GM19438 (cell line): ENCODE results near the gene FHOD3.

ENCODE experiments used
- ATAC-seq: cut with Tn5 transposase; IDR thresholded peaks from one replicate; pipeline ENCODE4 v1.9.1; 2021; ENCODE audit warnings: low read depth; ENCODE audit not compliant: unreplicated experiment

FHOD3 gene

DNA sequence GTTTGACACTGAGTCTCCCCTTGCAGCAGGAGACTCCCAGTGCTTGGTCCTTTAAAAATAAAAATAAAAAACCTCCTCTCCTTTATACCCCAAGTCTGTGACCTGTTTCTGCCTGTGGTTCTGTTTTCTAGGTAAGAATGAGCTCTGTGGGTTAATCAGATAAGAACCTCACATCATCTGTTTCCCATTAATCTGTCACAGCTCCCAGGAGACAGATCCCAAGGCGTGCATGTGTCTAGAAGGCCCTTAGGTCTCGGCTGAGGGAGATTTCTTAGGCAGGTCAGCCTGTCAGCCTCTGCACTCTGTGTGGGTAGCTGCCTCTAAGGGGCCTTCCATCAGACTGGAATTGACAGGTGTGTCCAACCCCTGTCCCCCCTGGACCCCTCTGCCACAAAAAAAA, 80.7 kb downstream of the FHOD3 start:
- no peak for ATAC-seq

DNA sequence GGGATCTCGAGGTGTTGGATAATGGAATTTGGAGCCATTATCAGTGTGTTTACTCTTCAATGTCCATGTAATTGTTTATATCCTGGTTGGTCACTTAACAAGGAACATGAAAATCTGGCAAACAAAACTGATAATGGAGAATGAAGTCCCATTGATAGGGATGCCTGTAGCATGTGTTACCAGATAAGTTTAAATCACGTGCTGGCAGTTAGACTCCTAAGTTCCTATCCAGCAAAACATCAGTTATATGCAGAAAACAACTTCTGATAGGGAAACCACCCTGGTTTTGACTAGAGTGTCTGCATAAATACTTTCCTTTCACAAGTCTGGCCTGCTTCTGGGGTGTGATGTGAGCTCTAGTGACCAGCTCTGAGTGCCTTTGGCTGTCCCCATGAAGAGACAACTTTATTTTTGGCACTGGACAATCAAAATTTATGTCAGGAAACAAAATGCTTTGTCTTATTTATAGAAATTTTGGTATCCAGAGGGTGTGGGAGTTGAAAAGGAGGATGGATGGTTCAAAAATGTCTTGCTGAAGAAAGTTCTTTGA, 82.0 kb downstream of the FHOD3 start:
- no peak for ATAC-seq

DNA sequence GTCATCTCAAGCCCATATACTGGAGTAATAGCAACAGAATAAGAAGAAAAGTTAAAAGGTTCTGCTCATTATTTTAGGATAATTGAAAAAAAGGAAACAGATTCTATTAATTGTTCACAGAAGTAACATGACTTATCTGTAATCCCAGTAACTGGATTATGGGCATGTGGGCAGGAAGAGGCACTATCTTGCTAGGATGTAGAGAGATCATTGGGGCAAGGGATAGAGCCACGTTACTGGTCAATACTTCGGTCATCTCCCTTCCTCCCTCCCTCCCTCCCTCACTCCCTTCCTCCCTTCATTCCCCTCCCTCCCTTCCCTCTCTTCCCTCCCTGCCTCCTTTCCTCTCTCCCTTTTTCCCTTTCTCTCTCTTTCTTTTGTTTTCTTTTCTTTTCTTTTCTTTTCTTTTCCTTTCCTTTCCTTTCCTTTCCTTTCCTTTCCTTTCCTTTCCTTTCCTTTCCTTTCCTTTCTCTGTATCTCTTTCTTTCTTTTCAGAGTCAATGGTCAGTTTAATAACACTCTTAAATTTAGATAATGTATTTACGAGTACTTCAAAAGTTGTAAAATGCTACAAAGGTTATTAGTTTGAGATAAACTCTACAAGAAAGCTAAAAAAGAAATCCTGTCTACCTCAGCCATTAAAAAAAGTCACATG, 82.8 kb downstream of the FHOD3 start:
- ATAC-seq, result no peak

DNA sequence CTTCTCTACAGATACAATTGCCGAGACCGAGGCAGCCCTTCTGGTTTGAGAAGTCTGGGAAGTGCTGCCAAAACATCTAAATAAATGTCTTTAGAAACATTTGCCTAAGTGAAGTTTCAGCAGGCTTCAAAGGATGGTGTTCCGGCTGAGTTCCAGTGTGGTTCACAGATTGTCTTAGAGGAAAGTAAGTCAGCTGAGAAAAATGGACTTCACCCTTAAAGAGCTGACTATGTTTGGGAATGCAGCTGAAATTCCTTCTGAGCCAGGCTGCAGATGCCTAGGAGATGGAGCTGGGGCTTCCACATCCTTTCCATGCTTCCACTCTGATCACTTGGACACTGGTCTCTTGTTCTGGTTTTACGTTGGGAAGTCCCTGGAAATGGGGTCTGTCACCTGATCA, 83.6 kb downstream of the FHOD3 start:
- no peak for ATAC-seq

DNA sequence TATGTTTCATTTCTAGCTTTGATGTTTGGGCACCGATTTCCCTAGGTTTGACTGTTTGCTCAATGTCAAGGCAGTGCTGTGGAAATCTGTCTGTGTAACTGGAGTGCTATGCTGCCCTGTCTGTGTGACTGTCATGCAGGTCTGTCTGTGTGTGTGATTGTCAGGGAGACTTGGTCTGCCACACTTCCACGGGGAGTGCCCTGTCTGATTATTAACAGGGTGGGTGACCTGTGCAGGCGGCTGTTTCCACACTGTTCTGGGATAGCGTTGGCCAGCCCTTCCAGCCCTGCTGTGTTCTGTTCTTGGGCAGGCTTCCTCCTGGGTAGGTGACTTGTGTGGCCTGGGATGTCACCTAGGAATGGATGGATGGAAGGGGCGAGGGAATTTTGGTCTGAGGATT, 85.3 kb downstream of the FHOD3 start:
- no peak for ATAC-seq

GRCh38 chr18:36386150-36386920, 88.8 kb downstream of the FHOD3 start:
- ATAC-seq, result no peak

DNA sequence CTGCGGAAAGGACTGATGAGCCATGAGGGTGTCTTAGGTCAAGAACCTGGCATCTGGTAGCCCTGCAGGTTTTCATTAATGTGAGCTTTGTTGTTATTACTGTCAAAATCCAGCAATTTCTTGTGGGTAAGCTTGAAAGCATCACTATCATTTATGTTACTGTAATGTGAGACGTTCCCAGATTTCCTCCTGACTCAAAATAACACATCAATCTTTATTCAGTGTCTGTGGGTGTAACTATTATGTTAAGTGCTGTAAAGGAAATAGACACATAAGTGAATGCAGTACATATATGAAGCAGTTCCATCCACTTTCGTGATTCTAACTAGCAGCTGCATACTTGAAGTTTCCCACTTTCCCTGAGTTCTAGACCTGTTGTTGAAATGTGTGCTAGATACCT, 89.8 kb downstream of the FHOD3 start:
- ATAC-seq, result no peak

- ATAC-seq, result no peak
Measured at GRCh38 chr18:36388310-36388709, 90.8 kb downstream of the FHOD3 start.

DNA sequence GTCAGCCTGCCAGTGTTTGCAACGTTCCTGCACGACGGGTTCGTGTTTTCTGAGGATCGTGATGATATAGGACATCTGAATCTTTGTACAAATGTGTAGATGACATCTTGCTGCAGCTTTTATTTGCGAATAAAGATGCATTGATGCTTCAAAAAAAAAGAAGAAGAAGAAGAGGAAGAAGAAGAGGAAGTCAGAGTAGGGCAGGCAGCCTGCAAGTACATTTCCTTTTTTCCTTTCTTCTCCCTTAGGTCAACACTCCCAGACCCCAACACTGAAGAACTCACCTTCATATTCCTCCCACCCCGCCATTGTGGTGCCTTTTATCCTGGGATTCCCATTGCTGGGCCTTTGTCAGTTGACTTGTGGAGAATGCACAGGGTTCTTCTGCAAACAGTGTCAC, 91.5 kb downstream of the FHOD3 start:
- no peak for ATAC-seq

DNA sequence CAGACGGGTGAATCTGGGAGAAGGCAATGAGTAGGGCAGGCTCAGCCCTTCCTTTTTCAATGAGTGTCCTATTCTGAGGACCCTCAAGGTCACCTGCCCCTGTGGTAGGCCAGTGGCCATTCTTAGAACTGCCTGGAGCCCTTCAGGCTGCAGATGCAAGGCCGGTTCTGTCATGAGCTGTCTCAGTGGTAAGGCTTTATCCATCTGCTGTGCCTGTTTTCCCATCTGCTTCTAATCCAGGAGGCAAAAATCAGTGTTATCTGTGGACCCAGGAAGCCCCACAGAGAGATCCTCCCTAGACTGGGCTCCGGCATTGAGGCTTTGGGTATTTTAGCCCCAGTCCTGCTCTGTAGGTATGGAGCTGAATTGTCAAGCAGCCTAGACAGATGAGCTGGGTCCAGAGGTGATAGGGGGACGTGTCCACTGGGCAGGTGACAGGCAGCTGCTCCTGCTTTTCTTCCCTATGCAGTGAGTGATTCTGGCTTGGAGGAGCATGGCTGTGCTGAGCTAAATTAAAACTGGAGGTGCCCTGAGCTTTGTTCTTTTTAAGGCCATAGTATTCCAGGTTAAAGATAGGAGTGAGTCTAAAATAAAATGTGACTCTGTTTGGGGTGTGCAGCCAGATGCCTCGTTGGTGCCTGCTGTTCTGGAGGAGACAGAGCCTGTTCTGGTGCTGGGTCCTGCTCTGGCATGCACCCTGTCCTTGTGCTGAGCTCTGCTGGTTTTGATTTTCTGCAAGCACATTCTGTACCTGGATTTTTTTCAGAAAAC, 92.5 kb downstream of the FHOD3 start:
- no peak for ATAC-seq

GRCh38 chr18:36391426-36392145, 94.1 kb downstream of the FHOD3 start:
- no peak for ATAC-seq

GRCh38 chr18:36392164-36392978, 94.9 kb downstream of the FHOD3 start:
- ATAC-seq, result no peak

GRCh38 chr18:36392979-36393287, 95.4 kb downstream of the FHOD3 start:
- no peak for ATAC-seq

DNA sequence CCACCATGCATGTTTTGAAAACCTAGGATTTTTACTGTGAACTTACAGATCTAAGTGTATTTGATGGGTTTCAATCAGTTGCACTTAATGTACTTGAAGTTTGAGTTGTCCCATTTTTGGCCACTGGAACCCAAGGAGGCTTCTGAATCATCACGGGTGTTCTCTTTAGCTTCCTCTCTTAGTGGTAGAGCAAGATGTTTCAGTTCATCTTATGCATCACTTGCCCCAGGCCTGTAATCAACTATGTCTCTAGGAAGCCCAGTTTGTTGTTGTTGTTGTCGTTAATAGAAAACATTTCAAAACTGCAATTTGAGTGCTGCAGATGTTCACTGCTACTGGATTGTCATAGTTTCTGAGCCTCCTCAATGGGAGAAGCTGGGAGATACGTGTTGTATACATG, 97.0 kb downstream of the FHOD3 start:
- ATAC-seq, result no peak

DNA sequence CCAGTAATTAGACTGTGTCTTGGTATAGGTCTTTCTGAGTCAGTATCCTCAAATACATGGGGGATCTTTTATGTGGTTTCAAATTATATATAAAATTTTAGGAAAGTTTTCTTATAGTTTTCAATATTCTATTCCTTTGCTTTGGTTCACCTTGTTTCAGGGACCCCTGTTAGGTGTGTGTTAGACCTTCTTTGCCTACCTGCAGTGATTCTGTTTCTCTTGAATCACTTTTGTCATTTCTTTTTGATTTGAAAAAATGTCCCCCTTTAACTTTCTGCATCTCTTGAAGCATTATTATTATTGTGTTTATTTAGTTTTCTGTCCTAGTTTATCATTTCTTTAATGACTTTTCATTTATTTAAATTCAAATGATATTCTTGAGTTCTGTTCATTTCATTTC, 98.7 kb downstream of the FHOD3 start:
- ATAC-seq, result no peak

- no peak for ATAC-seq
Measured at GRCh38 chr18:36397033-36397432, 99.5 kb downstream of the FHOD3 start.

GRCh38 chr18:36398419-36398818, 100.9 kb downstream of the FHOD3 start:
- ATAC-seq, result no peak

GRCh38 chr18:36399055-36399454, 101.5 kb downstream of the FHOD3 start:
- no peak for ATAC-seq

- no peak for ATAC-seq
Measured at GRCh38 chr18:36401462-36401861, 103.9 kb downstream of the FHOD3 start.

DNA sequence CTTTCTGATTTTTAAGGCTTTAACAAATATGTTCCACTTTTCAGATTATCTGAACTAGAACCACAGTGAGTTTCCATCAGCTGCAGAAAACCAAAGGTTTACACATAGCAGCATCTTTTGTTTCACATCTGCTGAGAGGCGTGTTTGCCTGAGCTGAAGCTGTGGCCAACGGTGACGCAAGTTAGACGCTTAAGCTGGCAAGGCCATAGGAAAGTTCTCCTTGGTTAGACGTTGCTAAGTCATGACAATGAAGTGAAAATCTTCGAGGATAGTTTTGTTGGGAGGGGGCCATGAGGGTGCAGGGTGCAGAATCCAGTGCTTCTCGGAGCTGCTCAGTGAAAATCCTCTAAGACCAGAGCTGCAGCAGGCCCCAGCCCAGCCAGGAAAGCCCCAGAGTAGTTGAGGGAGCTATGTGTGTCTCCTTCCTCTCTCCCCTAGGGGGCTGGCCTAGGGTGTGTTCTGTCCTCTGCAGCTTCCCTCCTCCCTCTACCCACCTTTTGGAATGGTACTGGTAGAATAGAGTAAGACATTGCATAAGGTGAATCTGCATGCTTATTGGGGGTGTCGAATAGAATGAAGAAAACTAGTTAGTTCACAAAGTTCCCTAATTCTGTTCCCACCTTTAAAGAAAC, 105.4 kb downstream of the FHOD3 start:
- ATAC-seq, result no peak
